Right lobe of liver (tissue), 6 donors: ENCODE results near the gene CACNA1D. TPM values are rescaled to one million over a fixed set of nuclear protein-coding genes. Genes with fewer than 3 reads are reported as not detected.

Experiments used
- ATAC-seq, 4 donors: fragments of 200-7000 bp; cut with Tn5 transposase; one replicate each; pipeline ENCODE4 v1.9.1; 2020; ENCODE audit warnings: mild to moderate bottlenecking in 4 of 4, moderate library complexity in 4 of 4
- DNase-seq, 3 donors: peaks; one replicate each; pipeline ENCODE4 v3.0.0-alpha.2; 2020
- H3K27ac ChIP-seq, 3 donors: fragments of 200-600 bp; one replicate each; pipeline ENCODE4 v1.8.0; 2022
- H3K27me3 ChIP-seq, 2 donors: fragments of 200-600 bp; one replicate each; pipeline ENCODE4 v1.8.0; 2022
- H3K36me3 ChIP-seq, 4 donors: fragments of 200-600 bp; sonication (generic) in 1 of 4; one replicate each; pipeline versions ENCODE4 v1.5.1 to v1.8.0; 2017 to 2022; ENCODE audit warnings: control low read depth in 1 of 4
- H3K4me1 ChIP-seq, 4 donors: fragments of 200-600 bp; sonication (generic) in 1 of 4; one replicate each; pipeline versions ENCODE4 v1.5.1 to v1.8.0; 2017 to 2022; ENCODE audit warnings: control low read depth in 1 of 4
- H3K4me3 ChIP-seq, 3 donors: fragments of 200-600 bp; one replicate each; pipeline ENCODE4 v1.8.0; 2022
- H3K9me3 ChIP-seq, 4 donors: fragments of 200-600 bp; sonication (generic) in 1 of 4; one replicate each; pipeline versions ENCODE4 v1.5.1 to v1.8.0; 2017 to 2022; ENCODE audit warnings: control low read depth in 1 of 4
- POLR2A ChIP-seq: fragments of 450-650 bp; IDR thresholded peaks from one replicate; pipeline ENCODE4 v1.6.1; 2017; ENCODE audit warnings: antibody characterized with exemption, mild to moderate bottlenecking
- whole genome bisulfite sequencing: methylation state at CpG from one replicate; pipeline ENCODE4 v1.1.6; 2018; ENCODE audit warnings: low coverage, low lambda C conversion rate; ENCODE audit not compliant: insufficient coverage; ENCODE audit errors: missing lambda C conversion rate; 5-methylcytosine and 5-hydroxymethylcytosine counted together
- intact Hi-C, 2 donors: fragments of 100-400 bp; cut with DNase I; formaldehyde crosslinking; loops; one replicate each; pipeline versions ENCODE4 v1.11.2 to v1.14.1; 2022
- total RNA-seq, 6 experiments: library from RNA; depleted of rRNA in 2 of 6; stranded (reverse); fragments of >200 nt in 2 of 6; fragmentation: NEBNext Ultra II Directional in 3 of 6; extraction: Animal tissue kit (Norgen Biotek cat#: 25700) in 3 of 6; gene quantifications; one replicate each; pipeline versions ENCODE4 v1.1.0 to v1.2.4, GENCODE V29; 2016 to 2023
- TF ChIP-seq, protein P1 (sequence below), 4 donors: fragments of 200-600 bp in 3 of 4; fragments of 450-650 bp in 1 of 4; IDR thresholded peaks; one replicate each; pipeline versions ENCODE4 v1.5.1 to v1.8.0; 2016 to 2022; ENCODE audit warnings: antibody characterized with exemption in 4 of 4, mild to moderate bottlenecking in 2 of 4
- donor health status: DM: no; HTN: yes; CAD: no.
- donor health status: DM: no; HTN: no; CAD: no.
- donor health status: DM: no; HTN: no; CAD: no.
- donor health status: DM: no; HTN: yes; CAD: no.
- donor health status: DM: no; HTN: yes; CAD: no.

CACNA1D gene
- total RNA-seq, 6 experiments from 2014 or later: 5.5 to 12.7 (median 9.3) TPM

DNA sequence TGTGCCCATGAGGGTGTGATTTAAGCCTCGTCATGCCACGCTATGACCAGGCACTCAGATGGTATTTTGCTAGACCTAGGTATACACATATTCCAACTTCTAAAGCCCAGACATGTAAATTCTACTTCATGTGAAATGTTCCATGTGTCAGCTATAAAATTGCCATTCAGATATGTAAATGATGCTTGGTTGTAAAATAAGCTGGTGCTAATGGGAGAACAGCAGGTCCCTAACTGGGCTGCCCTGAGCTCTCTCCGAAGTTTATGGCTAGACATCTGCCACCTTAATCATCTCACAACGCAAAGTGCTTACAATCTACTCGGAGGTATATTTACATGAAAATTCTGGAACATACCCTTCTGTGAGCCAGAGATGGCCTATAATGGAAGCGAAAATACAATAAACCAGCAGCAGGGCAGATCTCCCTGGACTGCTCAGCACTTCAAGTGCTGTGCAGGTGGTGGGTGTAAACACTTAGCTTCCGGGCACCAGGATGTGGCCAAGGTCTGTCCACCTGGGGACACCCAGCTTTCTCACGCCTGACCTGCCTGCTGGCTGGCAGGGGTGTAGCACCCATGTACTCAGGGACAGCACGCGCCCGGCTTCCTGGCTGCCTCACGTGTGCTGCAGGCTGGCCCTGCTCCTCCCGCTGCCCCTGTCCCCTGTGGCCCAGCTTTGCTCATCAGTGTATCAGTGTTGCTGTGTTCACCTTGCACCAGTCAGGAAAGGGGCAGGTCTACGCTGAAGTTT is 269.8 kb downstream of the CACNA1D start:
- intact Hi-C loops: no loop called here
- Histone ChIP-seq H3K9me3 (no peaks in the 10 kb centered on the region), H3K36me3 (no peaks in the 10 kb centered on the region), H3K4me3 (no peak overlapping the region), H3K27me3 (no peaks in the 10 kb centered on the region), H3K27ac (no peak overlapping the region), H3K4me1 (no peaks in the 10 kb centered on the region)
- TF ChIP-seq, protein P1, sequence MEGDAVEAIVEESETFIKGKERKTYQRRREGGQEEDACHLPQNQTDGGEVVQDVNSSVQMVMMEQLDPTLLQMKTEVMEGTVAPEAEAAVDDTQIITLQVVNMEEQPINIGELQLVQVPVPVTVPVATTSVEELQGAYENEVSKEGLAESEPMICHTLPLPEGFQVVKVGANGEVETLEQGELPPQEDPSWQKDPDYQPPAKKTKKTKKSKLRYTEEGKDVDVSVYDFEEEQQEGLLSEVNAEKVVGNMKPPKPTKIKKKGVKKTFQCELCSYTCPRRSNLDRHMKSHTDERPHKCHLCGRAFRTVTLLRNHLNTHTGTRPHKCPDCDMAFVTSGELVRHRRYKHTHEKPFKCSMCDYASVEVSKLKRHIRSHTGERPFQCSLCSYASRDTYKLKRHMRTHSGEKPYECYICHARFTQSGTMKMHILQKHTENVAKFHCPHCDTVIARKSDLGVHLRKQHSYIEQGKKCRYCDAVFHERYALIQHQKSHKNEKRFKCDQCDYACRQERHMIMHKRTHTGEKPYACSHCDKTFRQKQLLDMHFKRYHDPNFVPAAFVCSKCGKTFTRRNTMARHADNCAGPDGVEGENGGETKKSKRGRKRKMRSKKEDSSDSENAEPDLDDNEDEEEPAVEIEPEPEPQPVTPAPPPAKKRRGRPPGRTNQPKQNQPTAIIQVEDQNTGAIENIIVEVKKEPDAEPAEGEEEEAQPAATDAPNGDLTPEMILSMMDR (IDR thresholded peaks at IDR 0.05): no peak
- no peak for TF ChIP-seq POLR2A
- DNase-seq (no peak), ATAC-seq (peak in 2 of 4 donors; percentile 21 to 31)
- 84% methylated on average over 6 of the region's 14 CpGs for WGBS

DNA sequence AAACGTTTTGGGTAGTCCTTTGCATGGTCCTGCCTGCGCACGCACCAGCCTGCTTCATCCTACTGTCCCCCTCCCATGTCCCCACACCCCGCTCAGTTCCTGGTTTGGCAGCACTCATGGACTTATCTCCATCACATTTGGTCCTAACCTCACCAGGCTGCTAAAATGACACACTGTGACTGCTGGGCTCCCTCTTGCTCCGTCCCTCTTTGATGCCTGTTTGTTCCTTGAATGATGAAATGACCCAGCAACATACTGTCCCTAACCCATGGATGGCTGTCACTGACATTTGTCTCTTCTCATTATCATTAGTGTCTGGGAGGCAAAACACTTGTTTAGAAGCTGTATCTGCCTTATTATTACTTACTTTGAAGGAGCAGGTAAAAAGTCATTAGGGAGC is 271.3 kb downstream of the CACNA1D start:
- H3K36me3 ChIP-seq: no peaks in the 10 kb centered on the region
- ATAC-seq (no peak), DNase-seq (no peak)
- H3K27me3 ChIP-seq: no peaks in the 10 kb centered on the region
- no peak overlapping the region for H3K4me3 ChIP-seq
- TF ChIP-seq POLR2A: no peak
- TF ChIP-seq, protein P1 (IDR thresholded peaks at IDR 0.05): no peak
- no peaks in the 10 kb centered on the region for H3K9me3 ChIP-seq
- WGBS: 84% methylated on average over 4 of the region's 5 CpGs
- H3K4me1 ChIP-seq: no peaks in the 10 kb centered on the region
- no peak overlapping the region for H3K27ac ChIP-seq
- intact Hi-C loops: no loop called here

DNA sequence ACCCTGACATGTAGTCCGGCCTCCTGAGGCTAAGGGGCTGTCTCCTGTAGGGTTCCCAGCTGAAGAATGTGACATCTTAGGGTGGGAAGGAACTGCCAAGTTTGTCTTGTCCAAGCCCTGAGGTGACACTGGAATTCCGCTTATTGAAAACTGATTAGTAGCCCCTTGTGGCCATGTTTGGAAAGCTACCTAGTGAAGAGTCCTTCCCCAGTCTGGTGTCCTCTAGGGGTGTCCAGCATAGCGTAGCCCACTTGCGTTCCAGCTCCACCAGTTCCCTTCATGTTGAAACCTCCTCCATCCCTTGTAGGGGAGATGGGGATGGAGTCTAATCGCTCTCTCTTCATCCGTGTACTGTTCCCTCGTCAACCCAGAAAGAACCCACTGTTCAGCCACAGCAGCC is 272.3 kb downstream of the CACNA1D start:
- no peaks in the 10 kb centered on the region for H3K36me3 ChIP-seq
- TF ChIP-seq POLR2A: no peak
- TF ChIP-seq, protein P1 (IDR thresholded peaks at IDR 0.05): no peak
- H3K9me3 ChIP-seq: no peaks in the 10 kb centered on the region
- DNase-seq: no peak
- H3K27me3 ChIP-seq: no peaks in the 10 kb centered on the region
- H3K4me3 ChIP-seq: no peak overlapping the region
- 100% methylated on average over 3 of the region's 7 CpGs for WGBS
- intact Hi-C loops: no loop called here
- no peaks in the 10 kb centered on the region for H3K4me1 ChIP-seq
- no peak overlapping the region for H3K27ac ChIP-seq
- no peak for ATAC-seq

DNA sequence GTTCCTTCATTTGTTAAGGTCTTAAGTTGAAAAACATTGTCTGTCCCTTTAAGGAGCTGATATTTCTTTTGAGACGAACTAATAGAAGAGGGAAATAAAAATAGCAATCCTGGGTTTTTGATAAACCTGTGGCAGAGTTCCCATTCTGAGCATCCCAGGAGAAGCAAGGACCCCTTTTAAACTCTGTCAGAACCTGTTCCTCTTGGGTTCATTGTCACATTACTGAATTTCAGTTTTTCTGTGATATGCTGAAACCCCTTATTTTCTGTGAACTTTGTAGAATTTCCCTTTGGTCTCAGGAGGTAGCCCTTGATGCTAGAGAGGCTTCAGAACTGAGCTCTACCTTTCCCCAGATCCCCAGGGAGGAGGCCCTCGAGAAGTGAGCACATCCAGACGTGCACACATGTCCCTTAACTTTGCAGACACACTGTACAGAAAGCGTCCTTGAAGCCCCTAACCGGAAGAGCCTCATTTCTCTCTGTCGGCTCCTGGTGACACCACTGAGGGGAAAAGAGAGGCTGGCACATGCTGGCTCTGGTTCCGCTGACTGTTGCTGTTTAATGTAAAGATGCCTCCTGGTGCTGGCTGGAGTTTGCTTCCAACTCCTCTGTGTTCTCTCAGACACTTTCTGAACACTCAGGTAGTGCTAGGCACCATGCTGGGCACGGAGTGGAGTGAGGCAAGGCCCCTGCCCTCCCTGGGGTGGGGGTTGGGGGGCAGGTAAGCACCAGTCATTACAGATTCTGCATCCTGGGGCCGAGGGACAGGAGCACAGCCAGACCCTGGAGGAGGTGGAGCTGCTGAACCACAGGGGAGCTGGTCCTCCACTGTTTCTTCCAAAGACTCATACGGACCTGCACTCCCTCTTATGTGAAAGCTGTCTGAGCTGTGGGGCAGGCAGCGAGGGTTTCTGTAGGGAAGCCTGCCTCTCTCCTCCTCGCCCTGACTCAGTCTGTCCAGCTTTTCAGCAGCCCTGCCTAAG is 274.4 kb downstream of the CACNA1D start:
- H3K4me1 ChIP-seq: no peaks in the 10 kb centered on the region
- intact Hi-C loops: no loop called here
- DNase-seq (no peak), ATAC-seq (no peak)
- no peaks in the 10 kb centered on the region for H3K36me3 ChIP-seq
- no peak for TF ChIP-seq POLR2A
- TF ChIP-seq, protein P1 (IDR thresholded peaks at IDR 0.05): no peak
- no peak overlapping the region for H3K4me3 ChIP-seq
- no peaks in the 10 kb centered on the region for H3K9me3 ChIP-seq
- H3K27ac ChIP-seq: no peak overlapping the region
- no peaks in the 10 kb centered on the region for H3K27me3 ChIP-seq
- 69% methylated on average over 4 of the region's 12 CpGs for WGBS
